GM12878 (cell line): Measurements from ENCODE around the gene B3GNT4. TPM values are rescaled to one million over a fixed set of nuclear protein-coding genes. Genes with fewer than 3 reads are reported as not detected.

Experiments used
- BMI1 ChIP-seq: fragments of 450-650 bp; IDR thresholded peaks from 2 replicates; pipeline ENCODE4 v1.6.1; 2016; ENCODE audit warnings: mild to moderate bottlenecking, moderate library complexity, borderline replicate concordance
- CBX5 ChIP-seq: sonication (generic); IDR thresholded peaks from 2 replicates; pipeline ENCODE4 v1.6.1; 2016; ENCODE audit warnings: low read depth, moderate library complexity, mild to moderate bottlenecking, inconsistent platforms
- CEBPB ChIP-seq, 2 experiments: fragments of 150-350 bp in 1 of 2; IDR thresholded peaks; 2 replicates each; pipeline ENCODE4 v1.6.1; 2012 to 2014; ENCODE audit warnings: low read depth in 2 of 2, low read length in 2 of 2, borderline replicate concordance in 1 of 2, inconsistent platforms in 1 of 2
- EGR1 ChIP-seq, 2 experiments: IDR thresholded peaks; 1 replicate in 1 of 2; 2 replicates in 1 of 2; pipeline ENCODE4 v1.6.1; 2011 to 2012; ENCODE audit warnings: low read depth in 2 of 2, low read length in 2 of 2, borderline replicate concordance in 1 of 2, mild to moderate bottlenecking in 1 of 2, moderate library complexity in 1 of 2
- FOS ChIP-seq: IDR thresholded peaks from 3 replicates; pipeline ENCODE4 v1.6.1; 2011; ENCODE audit warnings: borderline replicate concordance; ENCODE audit not compliant: insufficient read length; ENCODE audit errors: extremely low read depth
- GATAD2B ChIP-seq: fragments of 450-650 bp; conservative IDR thresholded peaks from 2 replicates; pipeline ENCODE4 v1.6.1; 2017; ENCODE audit warnings: low read depth, mild to moderate bottlenecking, moderate library complexity
- HCFC1 ChIP-seq: fragments of 150-350 bp; IDR thresholded peaks from 2 replicates; pipeline ENCODE4 v1.6.1; 2014; ENCODE audit warnings: low read length
- KDM1A ChIP-seq: fragments of 200-600 bp; sonication (generic); IDR thresholded peaks from 2 replicates; pipeline ENCODE4 v1.6.1; 2016; ENCODE audit warnings: borderline replicate concordance
- LARP7 ChIP-seq: fragments of 450-650 bp; IDR thresholded peaks from 2 replicates; pipeline ENCODE4 v1.6.1; 2017; ENCODE audit warnings: mild to moderate bottlenecking
- MYC ChIP-seq: IDR thresholded peaks from 2 replicates; pipeline ENCODE4 v1.6.1; 2011; ENCODE audit warnings: mild to moderate bottlenecking, low read length, moderate library complexity, inconsistent platforms; ENCODE audit not compliant: insufficient read depth, insufficient replicate concordance, insufficient read length, severe bottlenecking
- NFXL1 ChIP-seq: fragments of 450-650 bp; IDR thresholded peaks from 2 replicates; pipeline ENCODE4 v1.6.1; 2017; ENCODE audit warnings: antibody characterized with exemption, mild to moderate bottlenecking, borderline replicate concordance
- PAX8 ChIP-seq: fragments of 450-650 bp; IDR thresholded peaks from 2 replicates; pipeline ENCODE4 v1.6.1; 2017; ENCODE audit warnings: mild to moderate bottlenecking, moderate library complexity
- PML ChIP-seq: IDR thresholded peaks from 2 replicates; pipeline ENCODE4 v1.6.1; 2012; ENCODE audit warnings: low read length, inconsistent platforms
- RCOR1 ChIP-seq: conservative IDR thresholded peaks from 2 replicates; pipeline ENCODE4 v1.6.1; 2012; ENCODE audit warnings: low read depth, low read length, improper control_type of control experiment
- SIN3A ChIP-seq: IDR thresholded peaks from 2 replicates; pipeline ENCODE4 v1.6.1; 2012; ENCODE audit warnings: low read depth, low read length, improper control_type of control experiment
- SMAD5 ChIP-seq: IDR thresholded peaks from 2 replicates; pipeline ENCODE4 v1.6.1; 2016; ENCODE audit warnings: antibody characterized with exemption, low read depth
- SREBF2 ChIP-seq: IDR thresholded peaks from 2 replicates; pipeline ENCODE4 v1.6.1; 2012; ENCODE audit warnings: mild to moderate bottlenecking, low read length
- SUZ12 ChIP-seq: fragments of 200-600 bp; sonication (generic); IDR thresholded peaks from one replicate; pipeline ENCODE4 v1.6.1; 2018; ENCODE audit warnings: antibody characterized with exemption, mild to moderate bottlenecking; ENCODE audit not compliant: unreplicated experiment
- TARDBP ChIP-seq: IDR thresholded peaks from 2 replicates; pipeline ENCODE4 v1.6.1; 2016; ENCODE audit warnings: borderline replicate concordance
- ZBED1 ChIP-seq: IDR thresholded peaks from 2 replicates; pipeline ENCODE4 v1.6.1; 2016; ENCODE audit warnings: borderline replicate concordance
- ZNF217 ChIP-seq: fragments of 450-650 bp; IDR thresholded peaks from 2 replicates; pipeline ENCODE4 v1.6.1; 2017; ENCODE audit warnings: antibody characterized with exemption, mild to moderate bottlenecking
- polyA plus RNA-seq, 11 experiments: library from polyadenylated mRNA; depleted of rRNA in 4 of 11; unstranded in 6 of 11; stranded (reverse) in 5 of 11; fragments of >200 nt; fragmentation: Nextera tagmentation in 4 of 11; fragmentation: Illumina TruSeq in 1 of 11; extraction: Ambion mirVana in 4 of 11; extraction: Trizol in 1 of 11; gene quantifications; 1 replicate in 1 of 11; 2 replicates in 10 of 11; pipeline versions ENCODE4 v1.2.1 to v1.2.3, GENCODE V29; 2011 to 2016; ENCODE audit warnings: inconsistent platforms in 2 of 11, missing spikeins in 2 of 11, low read depth in 1 of 11
- total RNA-seq, 4 experiments: library from RNA; depleted of rRNA in 3 of 4; stranded (reverse); fragments of >200 nt in 3 of 4; fragmentation: Illumina TruSeq in 1 of 4; extraction: Trizol in 1 of 4; gene quantifications; 2 replicates each; pipeline versions ENCODE4 v1.2.1 to v1.2.3, GENCODE V29; 2013 to 2021
- TF ChIP-seq, protein P1 (sequence below): IDR thresholded peaks from 2 replicates; pipeline ENCODE4 v1.6.1; 2011; ENCODE audit warnings: mild to moderate bottlenecking, low read depth, low read length, moderate library complexity; ENCODE audit not compliant: insufficient replicate concordance
- TF ChIP-seq, protein P2 (sequence below): fragments of 450-650 bp; conservative IDR thresholded peaks from 2 replicates; pipeline ENCODE4 v1.6.1; 2017; ENCODE audit warnings: mild to moderate bottlenecking, moderate library complexity
- TF ChIP-seq, protein P3 (sequence below): IDR thresholded peaks from 2 replicates; pipeline ENCODE4 v1.6.1; 2012; ENCODE audit warnings: low read depth, low read length, improper control_type of control experiment

Gene B3GNT4
- total and polyA plus RNA-seq, 10 of the 15 experiments (the other 5 are each of a cell fraction or from before 2014, with no cell fraction given): 0.04 to 0.95 (median 0.88) TPM; not detected in 7

DNA sequence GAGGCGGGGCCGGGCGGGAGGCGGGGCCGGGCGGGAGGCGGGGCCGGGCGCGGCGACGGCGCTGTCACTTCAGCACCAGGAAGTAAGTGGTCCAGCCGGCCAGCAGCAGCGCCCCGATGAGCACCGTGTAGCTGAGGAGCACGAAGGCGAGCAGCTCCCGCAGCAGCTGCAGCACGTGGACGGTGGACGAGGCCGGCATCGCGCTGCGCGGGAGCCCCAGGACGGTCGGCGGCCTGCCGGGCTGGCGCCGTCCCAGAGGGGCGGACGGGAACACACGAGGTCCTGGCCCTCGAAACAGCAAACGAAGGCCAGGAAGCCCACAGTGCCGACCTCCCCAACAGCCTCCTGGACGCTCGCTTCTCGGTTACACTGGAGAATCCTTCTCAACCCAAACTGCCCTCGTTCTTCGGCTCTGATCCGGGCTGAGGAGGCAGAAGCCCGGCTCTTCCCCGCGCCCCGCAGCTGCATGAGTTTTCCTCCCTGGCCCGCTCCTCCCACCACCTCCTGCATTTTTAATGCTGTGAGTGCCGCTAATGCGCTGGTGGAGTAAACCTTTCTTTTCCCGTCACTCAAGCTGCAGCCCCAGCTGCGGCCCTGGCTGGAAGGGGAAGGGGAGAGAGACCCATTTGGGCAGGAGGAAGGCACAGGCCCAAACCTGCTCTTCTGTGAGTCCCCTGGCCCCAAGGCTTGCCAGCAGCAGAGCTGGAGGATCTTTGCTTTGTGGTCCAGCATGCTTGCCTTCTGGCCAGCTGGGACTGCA is 23.0 kb downstream of the B3GNT4 start (continued):
- peak; percentile 62 for TF ChIP-seq MYC
- no peak for TF ChIP-seq KDM1A
- TF ChIP-seq RCOR1: no peak
- TF ChIP-seq SREBF2: no peak
- TF ChIP-seq, protein P1, sequence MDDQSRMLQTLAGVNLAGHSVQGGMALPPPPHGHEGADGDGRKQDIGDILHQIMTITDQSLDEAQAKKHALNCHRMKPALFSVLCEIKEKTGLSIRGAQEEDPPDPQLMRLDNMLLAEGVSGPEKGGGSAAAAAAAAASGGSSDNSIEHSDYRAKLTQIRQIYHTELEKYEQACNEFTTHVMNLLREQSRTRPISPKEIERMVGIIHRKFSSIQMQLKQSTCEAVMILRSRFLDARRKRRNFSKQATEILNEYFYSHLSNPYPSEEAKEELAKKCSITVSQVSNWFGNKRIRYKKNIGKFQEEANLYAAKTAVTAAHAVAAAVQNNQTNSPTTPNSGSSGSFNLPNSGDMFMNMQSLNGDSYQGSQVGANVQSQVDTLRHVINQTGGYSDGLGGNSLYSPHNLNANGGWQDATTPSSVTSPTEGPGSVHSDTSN: no peak
- TF ChIP-seq CEBPB (IDR thresholded peaks at IDR 0.05; ENCODE audit: borderline replicate concordance in 1 of 2, low read depth in 2 of 2, low read length in 2 of 2): no peak
- no peak for TF ChIP-seq EGR1 (IDR thresholded peaks at IDR 0.05; ENCODE audit: borderline replicate concordance in 1 of 2, low read depth in 2 of 2, low read length in 2 of 2)
- TF ChIP-seq, protein P2, sequence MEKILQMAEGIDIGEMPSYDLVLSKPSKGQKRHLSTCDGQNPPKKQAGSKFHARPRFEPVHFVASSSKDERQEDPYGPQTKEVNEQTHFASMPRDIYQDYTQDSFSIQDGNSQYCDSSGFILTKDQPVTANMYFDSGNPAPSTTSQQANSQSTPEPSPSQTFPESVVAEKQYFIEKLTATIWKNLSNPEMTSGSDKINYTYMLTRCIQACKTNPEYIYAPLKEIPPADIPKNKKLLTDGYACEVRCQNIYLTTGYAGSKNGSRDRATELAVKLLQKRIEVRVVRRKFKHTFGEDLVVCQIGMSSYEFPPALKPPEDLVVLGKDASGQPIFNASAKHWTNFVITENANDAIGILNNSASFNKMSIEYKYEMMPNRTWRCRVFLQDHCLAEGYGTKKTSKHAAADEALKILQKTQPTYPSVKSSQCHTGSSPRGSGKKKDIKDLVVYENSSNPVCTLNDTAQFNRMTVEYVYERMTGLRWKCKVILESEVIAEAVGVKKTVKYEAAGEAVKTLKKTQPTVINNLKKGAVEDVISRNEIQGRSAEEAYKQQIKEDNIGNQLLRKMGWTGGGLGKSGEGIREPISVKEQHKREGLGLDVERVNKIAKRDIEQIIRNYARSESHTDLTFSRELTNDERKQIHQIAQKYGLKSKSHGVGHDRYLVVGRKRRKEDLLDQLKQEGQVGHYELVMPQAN: peak; percentile 92
- no peak for TF ChIP-seq SMAD5
- no peak for TF ChIP-seq PML
- TF ChIP-seq FOS: no peak
- TF ChIP-seq NFXL1: peak; percentile 72; the same call in 1 of the 2 replicates
- no peak for TF ChIP-seq TARDBP
- 0 out of 2 replicates have a peak, but pooled peaks have one; percentile 47 for TF ChIP-seq GATAD2B
- TF ChIP-seq, protein P3, sequence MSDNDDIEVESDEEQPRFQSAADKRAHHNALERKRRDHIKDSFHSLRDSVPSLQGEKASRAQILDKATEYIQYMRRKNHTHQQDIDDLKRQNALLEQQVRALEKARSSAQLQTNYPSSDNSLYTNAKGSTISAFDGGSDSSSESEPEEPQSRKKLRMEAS: peak; percentile 92
- TF ChIP-seq HCFC1: no peak
- peak; percentile 91 for TF ChIP-seq SIN3A
- TF ChIP-seq BMI1: no peak
- no peak for TF ChIP-seq PAX8
- TF ChIP-seq ZNF217: no peak
- TF ChIP-seq LARP7: peak; percentile 62; the same call in 1 of the 2 replicates
- TF ChIP-seq ZBED1: no peak
- TF ChIP-seq SUZ12: no peak
- TF ChIP-seq CBX5: no peak
